A549 (cell line): ENCODE data around the gene RCBTB2. TPM values are rescaled to one million over a fixed set of nuclear protein-coding genes. Genes with fewer than 3 reads are reported as not detected.

Source experiments
- ATAC-seq, 2 experiments: fragments of 200-7000 bp in 1 of 2; fragments of >200 bp in 1 of 2; cut with Nextera tagmentation in 1 of 2; cut with Tn5 transposase in 1 of 2; 3 replicates each; pipeline versions ENCODE4 v1.8.0 to v1.9.1; 2018 to 2020; ENCODE audit warnings: mild to moderate bottlenecking in 1 of 2, moderate library complexity in 1 of 2
- CTCF ChIA-PET: fragments of 300-600 bp; sonication (Branson Sonifier 250); formaldehyde crosslinking; extraction: SDS; loops from one replicate; lab custom pipeline; 2021; ENCODE audit warnings: antibody characterized with exemption, inconsistent platforms; lab: Yijun Ruan, JAX
- POLR2A ChIA-PET: fragments of 350-600 bp; formaldehyde crosslinking; extraction: SDS; loops from one replicate; lab custom pipeline; 2021; ENCODE audit warnings: antibody characterized with exemption, inconsistent platforms; lab: Yijun Ruan, JAX
- DNase-seq, 2 experiments: peaks; one replicate each; pipeline versions ENCODE4 v3.0.0 to v3.0.0-alpha.2; 2011 to 2016; ENCODE audit warnings: low read depth in 1 of 2, low spot score in 1 of 2
- FAIRE-seq: peaks from 2 replicates; lab custom pipeline; 2011; peaks lifted over from hg19 to GRCh38; lab: Jason Lieb, UNC
- H3K27ac ChIP-seq, 2 experiments: fragments of >200 bp; sonication (Bioruptor Twin); formaldehyde crosslinking; 3 replicates each; pipeline ENCODE4 v1.5.1; 2016 to 2017
- H3K4me1 ChIP-seq: fragments of >200 bp; sonication (Bioruptor Twin); formaldehyde crosslinking; 3 replicates; pipeline ENCODE4 v1.6.1; 2016
- H3K4me2 ChIP-seq: fragments of >200 bp; sonication (Bioruptor Twin); formaldehyde crosslinking; 3 replicates; pipeline ENCODE4 v1.6.1; 2016
- H3K4me3 ChIP-seq: fragments of >200 bp; sonication (Bioruptor Twin); formaldehyde crosslinking; 3 replicates; pipeline ENCODE4 v1.5.1; 2016
- H3K9me3 ChIP-seq: fragments of >200 bp; sonication (Bioruptor Twin); formaldehyde crosslinking; 3 replicates; pipeline ENCODE4 v1.6.1; 2016
- ATOH8 ChIP-seq: fragments of 250-450 bp; sonication (Bioruptor Pico); IDR thresholded peaks from 2 replicates; pipeline ENCODE4 v1.5.0; 2020; ENCODE audit warnings: low read depth, mild to moderate bottlenecking, moderate library complexity
- BCL3 ChIP-seq: fragments of >200 bp; sonication (Bioruptor Twin); formaldehyde crosslinking; IDR thresholded peaks from 3 replicates; pipeline ENCODE4 v1.6.1; 2016
- BHLHE40 ChIP-seq: IDR thresholded peaks from 2 replicates; pipeline ENCODE4 v1.6.1; 2012; ENCODE audit warnings: low read depth, low read length, inconsistent platforms
- CBX2 ChIP-seq: fragments of 200-600 bp; sonication (generic); IDR thresholded peaks from 2 replicates; pipeline ENCODE4 v1.6.1; 2016; ENCODE audit warnings: low read depth, mild to moderate bottlenecking, borderline replicate concordance
- CEBPB ChIP-seq, 2 experiments: fragments of >200 bp in 1 of 2; sonication (Bioruptor Twin) in 1 of 2; formaldehyde crosslinking in 1 of 2; IDR thresholded peaks; 2 replicates each; pipeline ENCODE4 v1.6.1; 2012 to 2016
- E2F6 ChIP-seq: IDR thresholded peaks from 2 replicates; pipeline ENCODE4 v1.6.1; 2012; ENCODE audit warnings: low read depth, borderline replicate concordance
- EHMT2 ChIP-seq: fragments of 200-600 bp; sonication (generic); IDR thresholded peaks from 2 replicates; pipeline ENCODE4 v1.6.1; 2016; ENCODE audit warnings: antibody characterized with exemption, low read depth, mild to moderate bottlenecking, moderate library complexity
- ESRRA ChIP-seq: fragments of 150-350 bp; IDR thresholded peaks from 2 replicates; pipeline ENCODE4 v1.6.1; 2014; ENCODE audit warnings: mild to moderate bottlenecking, low read length, borderline replicate concordance
- FOXS1 ChIP-seq: fragments of 250-450 bp; sonication (Bioruptor Pico); IDR thresholded peaks from 2 replicates; pipeline ENCODE4 v1.5.0; 2020; ENCODE audit warnings: mild to moderate bottlenecking, moderate library complexity
- GATA3 ChIP-seq: IDR thresholded peaks from 2 replicates; pipeline ENCODE4 v1.6.1; 2012; ENCODE audit warnings: borderline replicate concordance
- HES2 ChIP-seq: fragments of >200 bp; sonication (Bioruptor Twin); formaldehyde crosslinking; IDR thresholded peaks from 2 replicates; pipeline ENCODE4 v1.6.1; 2016
- HOXA7 ChIP-seq: fragments of 250-450 bp; sonication (Bioruptor Pico); IDR thresholded peaks from 2 replicates; pipeline ENCODE4 v1.5.0; 2020; ENCODE audit warnings: mild to moderate bottlenecking, moderate library complexity
- HOXB5 ChIP-seq: fragments of 250-450 bp; sonication (Bioruptor Pico); IDR thresholded peaks from 2 replicates; pipeline ENCODE4 v1.5.0; 2020; ENCODE audit warnings: mild to moderate bottlenecking, moderate library complexity
- JUNB ChIP-seq: fragments of >200 bp; sonication (Bioruptor Twin); formaldehyde crosslinking; IDR thresholded peaks from 2 replicates; pipeline ENCODE4 v1.6.1; 2016
- MAZ ChIP-seq: fragments of 150-350 bp; IDR thresholded peaks from 2 replicates; pipeline ENCODE4 v1.6.1; 2014; ENCODE audit warnings: antibody characterized with exemption, low read depth, low read length, borderline replicate concordance
- NPAS2 ChIP-seq: fragments of 250-450 bp; sonication (Bioruptor Pico); IDR thresholded peaks from 2 replicates; pipeline ENCODE4 v1.8.0; 2022; ENCODE audit warnings: mild to moderate bottlenecking, moderate library complexity, borderline replicate concordance
- NR3C1 ChIP-seq: fragments of >200 bp; sonication (Bioruptor Twin); formaldehyde crosslinking; IDR thresholded peaks from 3 replicates; pipeline ENCODE4 v1.6.1; 2017
- PBX3 ChIP-seq: IDR thresholded peaks from 2 replicates; pipeline ENCODE4 v1.6.1; 2012
- PHF8 ChIP-seq: fragments of 200-600 bp; sonication (generic); IDR thresholded peaks from 2 replicates; pipeline ENCODE4 v1.6.1; 2016; ENCODE audit warnings: low read depth, mild to moderate bottlenecking, antibody characterized with exemption, moderate library complexity, borderline replicate concordance
- POLR2A ChIP-seq: IDR thresholded peaks from 2 replicates; pipeline ENCODE4 v1.6.1; 2012; ENCODE audit warnings: mild to moderate bottlenecking, low read length
- RAD21 ChIP-seq, 2 experiments: fragments of >200 bp in 1 of 2; sonication (Bioruptor Twin) in 1 of 2; formaldehyde crosslinking in 1 of 2; IDR thresholded peaks in 1 of 2; conservative IDR thresholded peaks in 1 of 2; 2 replicates in 1 of 2; 3 replicates in 1 of 2; pipeline ENCODE4 v1.6.1; 2012 to 2018; ENCODE audit warnings: inconsistent platforms in 1 of 2
- RARB ChIP-seq: fragments of 250-450 bp; sonication (Bioruptor Pico); IDR thresholded peaks from 2 replicates; pipeline ENCODE4 v1.8.0; 2021; ENCODE audit warnings: mild to moderate bottlenecking, moderate library complexity
- RCOR1 ChIP-seq: fragments of 150-350 bp; IDR thresholded peaks from 2 replicates; pipeline ENCODE4 v1.6.1; 2014; ENCODE audit warnings: antibody characterized with exemption, low read length, low read depth
- RFX5 ChIP-seq: fragments of 450-650 bp; IDR thresholded peaks from 2 replicates; pipeline ENCODE4 v1.7.1; 2014; ENCODE audit warnings: antibody characterized with exemption, mild to moderate bottlenecking, moderate library complexity
- RNF2 ChIP-seq: fragments of 200-600 bp; sonication (generic); IDR thresholded peaks from 2 replicates; pipeline ENCODE4 v1.6.1; 2016; ENCODE audit warnings: low read depth, mild to moderate bottlenecking, antibody characterized with exemption, moderate library complexity, borderline replicate concordance
- SREBF2 ChIP-seq: fragments of 450-650 bp; IDR thresholded peaks from 2 replicates; pipeline ENCODE4 v1.6.1; 2014; ENCODE audit warnings: mild to moderate bottlenecking, moderate library complexity
- TFCP2L1 ChIP-seq: fragments of 250-450 bp; sonication (Bioruptor Pico); IDR thresholded peaks from 2 replicates; pipeline ENCODE4 v1.5.0; 2021; ENCODE audit warnings: mild to moderate bottlenecking
- TP53 ChIP-seq: fragments of 250-450 bp; sonication (Bioruptor Pico); IDR thresholded peaks from 2 replicates; pipeline ENCODE4 v1.5.0; 2021; ENCODE audit warnings: mild to moderate bottlenecking, moderate library complexity
- USF2 ChIP-seq: fragments of 450-650 bp; IDR thresholded peaks from 2 replicates; pipeline ENCODE4 v1.6.1; 2014; ENCODE audit warnings: antibody characterized with exemption
- ZC3H11A ChIP-seq: fragments of 450-650 bp; IDR thresholded peaks from 2 replicates; pipeline ENCODE4 v1.6.1; 2014; ENCODE audit warnings: antibody characterized with exemption, mild to moderate bottlenecking
- ZNF302 ChIP-seq: fragments of 250-450 bp; sonication (Bioruptor Pico); IDR thresholded peaks from 2 replicates; pipeline ENCODE4 v1.9.0; 2021; ENCODE audit warnings: inconsistent platforms, mild to moderate bottlenecking, moderate library complexity
- ZSCAN20 ChIP-seq: fragments of 250-450 bp; sonication (Bioruptor Pico); IDR thresholded peaks from 2 replicates; pipeline ENCODE4 v1.8.0; 2022; ENCODE audit warnings: mild to moderate bottlenecking, moderate library complexity
- WGBS: methylation state at CpG from one replicate; pipeline ENCODE4 v1.1.6; 2017; ENCODE audit errors: missing lambda C conversion rate; 5-methylcytosine and 5-hydroxymethylcytosine counted together
- polyA plus RNA-seq, 4 experiments: library from polyadenylated mRNA; depleted of rRNA in 3 of 4; stranded (reverse); fragments of >200 nt; fragmentation: RNase III in 1 of 4; extraction: RNeasy Plus Mini Kit Qiagen cat#74134 plus additional on column Dnase treatment in 1 of 4; gene quantifications; 2 replicates in 3 of 4; 3 replicates in 1 of 4; pipeline ENCODE4 v1.2.3, GENCODE V29; 2011 to 2017

RCBTB2 gene
- polyA plus RNA-seq, 2 of the 4 experiments (the other 2 are of a cell fraction), result 1.1 to 2.0 TPM

- Histone ChIP-seq H3K4me2 (no peak overlapping the region), H3K9me3 (no peaks in the 10 kb centered on the region), H3K27ac (no peak overlapping the region), H3K4me1 (no peaks in the 10 kb centered on the region), H3K4me3 (no peak overlapping the region)
- TF ChIP-seq SREBF2 (no peak), PBX3 (no peak), RAD21 (conservative IDR thresholded peaks at IDR 0.05 in 1 of 2, IDR thresholded peaks at IDR 0.05 in 1 of 2) (no peak), RFX5 (no peak), ESRRA (no peak), POLR2A (no peak), ZC3H11A (no peak), HOXB5 (CRISPR knock-in tag) (no peak), TP53 (no peak), GATA3 (no peak), TFCP2L1 (no peak), FOXS1 (CRISPR knock-in tag) (no peak), E2F6 (no peak), CBX2 (no peak), ATOH8 (CRISPR knock-in tag) (no peak), CEBPB (IDR thresholded peaks at IDR 0.05) (no peak), ZSCAN20 (CRISPR knock-in tag) (no peak)
- FAIRE-seq (no peak), ATAC-seq (no peak), DNase-seq (no peak)
- ChIA-PET POLR2A (no interaction called here), CTCF (no interaction called here)
- 33% methylated on average over 2 of the region's 2 CpGs for WGBS
These were observed 44.9 kb downstream of the RCBTB2 start for GRCh38 chr13:48487968-48488367.

- Histone ChIP-seq H3K9me3 (no peaks in the 10 kb centered on the region), H3K4me2 (no peak overlapping the region), H3K4me1 (no peaks in the 10 kb centered on the region), H3K4me3 (no peak overlapping the region), H3K27ac (no peak overlapping the region)
- POLR2A ChIA-PET, result no interaction called here
- TF ChIP-seq NR3C1, result no peak
- TF ChIP-seq ZNF302 (CRISPR knock-in tag), result no peak
- no peak for TF ChIP-seq CBX2
- TF ChIP-seq NPAS2 (CRISPR knock-in tag), result no peak
- no peak for TF ChIP-seq POLR2A
- no peak for TF ChIP-seq ESRRA
- TF ChIP-seq HES2, result no peak
- FAIRE-seq (no peak), ATAC-seq (no peak), DNase-seq (no peak)
- CTCF ChIA-PET, result no interaction called here
- WGBS, result 96% methylated on average over 5 of the region's 5 CpGs
These were observed 46.0 kb downstream of the RCBTB2 start for GRCh38 chr13:48486836-48487235.

- Histone ChIP-seq H3K4me1 (no peaks in the 10 kb centered on the region), H3K4me2 (no peak overlapping the region), H3K4me3 (no peak overlapping the region), H3K9me3 (no peaks in the 10 kb centered on the region), H3K27ac (no peak overlapping the region)
- ChIA-PET CTCF (no interaction called here), POLR2A (no interaction called here)
- ATAC-seq (no peak), DNase-seq (no peak), FAIRE-seq (no peak)
- TF ChIP-seq BCL3 (no peak), HES2 (no peak), BHLHE40 (no peak), ZSCAN20 (CRISPR knock-in tag) (no peak), HOXA7 (CRISPR knock-in tag) (no peak), RCOR1 (no peak), JUNB (no peak), MAZ (no peak), RARB (no peak), EHMT2 (no peak), ZC3H11A (no peak), RNF2 (no peak), USF2 (no peak), CBX2 (no peak), PHF8 (no peak), RFX5 (no peak)
These were observed 46.5 kb downstream of the RCBTB2 start for GRCh38 chr13:48486362-48486761.
